CD4-positive, alpha-beta T cell treated with Interleukin-21 for 1 hour (primary cell): ENCODE results near the gene MRPL20.
"Not testable (repeated sequence)": the region's sequence is repeated elsewhere in the genome, so short reads cannot be mapped to it uniquely, and the experiment has no call there.

ENCODE experiments used
- DNase-seq: peaks from one replicate; pipeline ENCODE4 v3.0.0-alpha.2; 2020

Gene MRPL20

GRCh38 chr1:1406821-1407635 lies at the start of gene MRPL20:
Gene MRPL20 (minus strand): TSS chr1:1407293. CDS start chr1:1407217, 76 bp downstream.
- peak; percentile 96 for DNase-seq

- DNase-seq: not testable (repeated sequence)
Observed at GRCh38 chr1:1456683-1457255, 49.7 kb upstream of the MRPL20 start.

- DNase-seq: not testable (repeated sequence)
Observed at GRCh38 chr1:1455934-1456333, 48.8 kb upstream of the MRPL20 start.

- no peak for DNase-seq
Observed at GRCh38 chr1:1455366-1455884, 48.3 kb upstream of the MRPL20 start.

- DNase-seq: not testable (repeated sequence)
Observed at GRCh38 chr1:1454286-1455056, 47.4 kb upstream of the MRPL20 start.

- no peak for DNase-seq
Observed at GRCh38 chr1:1452882-1453281, 45.8 kb upstream of the MRPL20 start.

GRCh38 chr1:1452365-1452739 lies 45.3 kb upstream of the MRPL20 start:
- not testable (repeated sequence) for DNase-seq

- no peak for DNase-seq
Observed at GRCh38 chr1:1451696-1452364, 44.7 kb upstream of the MRPL20 start.

GRCh38 chr1:1450616-1451015 lies 43.5 kb upstream of the MRPL20 start:
- DNase-seq: not testable (repeated sequence)

GRCh38 chr1:1449099-1449739 lies 42.1 kb upstream of the MRPL20 start, which contains the start of gene ATAD3C:
Gene ATAD3C (plus strand): TSS chr1:1449689. CDS start chr1:1450684, 995 bp downstream.
- DNase-seq: no peak

GRCh38 chr1:1446631-1447030 lies 39.5 kb upstream of the MRPL20 start:
- DNase-seq: not testable (repeated sequence)

- DNase-seq: no peak
Observed at GRCh38 chr1:1442069-1442770, 35.1 kb upstream of the MRPL20 start.

- DNase-seq: peak; percentile 51
Observed at GRCh38 chr1:1441002-1441888, 34.2 kb upstream of the MRPL20 start.

GRCh38 chr1:1440262-1441001 lies 33.3 kb upstream of the MRPL20 start:
- no peak for DNase-seq

GRCh38 chr1:1439546-1440261 lies 32.6 kb upstream of the MRPL20 start:
- no peak for DNase-seq

GRCh38 chr1:1438531-1439381 lies 31.7 kb upstream of the MRPL20 start:
- DNase-seq: no peak

- no peak for DNase-seq
Observed at GRCh38 chr1:1437904-1438376, 30.8 kb upstream of the MRPL20 start.
